ENCODE results near the gene COMMD10.

The COMMD10 gene

GRCh38 chr5:116297296-116297814 is 212.5 kb downstream of the COMMD10 start:
- DNase-seq, result no peak

GRCh38 chr5:116299746-116300640 is 215.2 kb downstream of the COMMD10 start:
- DNase-seq, result no peak

- DNase-seq, result no peak
Measured at GRCh38 chr5:116301110-116301509, 216.3 kb downstream of the COMMD10 start.

GRCh38 chr5:116303340-116303739 is 218.5 kb downstream of the COMMD10 start:
- DNase-seq, result no peak

- DNase-seq, result no peak
Measured at GRCh38 chr5:116303810-116304209, 219.0 kb downstream of the COMMD10 start.

- no peak for DNase-seq
Measured at GRCh38 chr5:116305899-116306298, 221.1 kb downstream of the COMMD10 start.

- no peak for DNase-seq
Measured at GRCh38 chr5:116306846-116307245, 222.0 kb downstream of the COMMD10 start.

GRCh38 chr5:116308391-116308790 is 223.6 kb downstream of the COMMD10 start:
- DNase-seq, result no peak

GRCh38 chr5:116313366-116313765 is 228.5 kb downstream of the COMMD10 start:
- no peak for DNase-seq

- DNase-seq, result no peak
Measured at GRCh38 chr5:116315531-116315930, 230.7 kb downstream of the COMMD10 start.

- DNase-seq, result no peak
Measured at GRCh38 chr5:116318091-116318854, 233.4 kb downstream of the COMMD10 start.

- no peak for DNase-seq
Measured at GRCh38 chr5:116320486-116320885, 235.7 kb downstream of the COMMD10 start.

- DNase-seq, result no peak
Measured at GRCh38 chr5:116329503-116329902, 244.7 kb downstream of the COMMD10 start.

- no peak for DNase-seq
Measured at GRCh38 chr5:116340799-116341198, 256.0 kb downstream of the COMMD10 start.
